CD4-positive, alpha-beta T cell treated with Interleukin-15 for 1 hour (primary cell): ENCODE measurements around the gene SLC9A7.

Experiments
- DNase-seq: peaks from one replicate; pipeline ENCODE4 v3.0.0-alpha.2; 2020

SLC9A7 gene

GRCh38 chrX:46569621-46570020 is 189.3 kb downstream of the SLC9A7 start:
- no peak for DNase-seq

- no peak for DNase-seq
Observed at GRCh38 chrX:46567388-46567787, 191.5 kb downstream of the SLC9A7 start.

GRCh38 chrX:46561824-46562657 is 196.9 kb downstream of the SLC9A7 start:
- peak; percentile 20 for DNase-seq

- DNase-seq = no peak
Observed at GRCh38 chrX:46559062-46559461, 199.9 kb downstream of the SLC9A7 start.

GRCh38 chrX:46554942-46555341 is 204.0 kb downstream of the SLC9A7 start:
- DNase-seq = no peak

- DNase-seq = no peak
Observed at GRCh38 chrX:46553935-46554334, 205.0 kb downstream of the SLC9A7 start.

- no peak for DNase-seq
Observed at GRCh38 chrX:46551494-46552128, 207.3 kb downstream of the SLC9A7 start.

GRCh38 chrX:46549914-46550313 is 209.0 kb downstream of the SLC9A7 start:
- DNase-seq = no peak
